Fibroblast of skin of left biceps (primary cell): Measurements from ENCODE around the gene TMEM106C.
"Not testable (repeated sequence)": the region's sequence is repeated elsewhere in the genome, so short reads cannot be mapped to it uniquely, and the experiment has no call there.

ENCODE experiments used
- DNase-seq, 2 experiments: peaks; one replicate each; pipeline ENCODE4 v3.0.0-alpha.2; 2013; ENCODE audit warnings: low read depth in 2 of 2

Gene TMEM106C

DNA sequence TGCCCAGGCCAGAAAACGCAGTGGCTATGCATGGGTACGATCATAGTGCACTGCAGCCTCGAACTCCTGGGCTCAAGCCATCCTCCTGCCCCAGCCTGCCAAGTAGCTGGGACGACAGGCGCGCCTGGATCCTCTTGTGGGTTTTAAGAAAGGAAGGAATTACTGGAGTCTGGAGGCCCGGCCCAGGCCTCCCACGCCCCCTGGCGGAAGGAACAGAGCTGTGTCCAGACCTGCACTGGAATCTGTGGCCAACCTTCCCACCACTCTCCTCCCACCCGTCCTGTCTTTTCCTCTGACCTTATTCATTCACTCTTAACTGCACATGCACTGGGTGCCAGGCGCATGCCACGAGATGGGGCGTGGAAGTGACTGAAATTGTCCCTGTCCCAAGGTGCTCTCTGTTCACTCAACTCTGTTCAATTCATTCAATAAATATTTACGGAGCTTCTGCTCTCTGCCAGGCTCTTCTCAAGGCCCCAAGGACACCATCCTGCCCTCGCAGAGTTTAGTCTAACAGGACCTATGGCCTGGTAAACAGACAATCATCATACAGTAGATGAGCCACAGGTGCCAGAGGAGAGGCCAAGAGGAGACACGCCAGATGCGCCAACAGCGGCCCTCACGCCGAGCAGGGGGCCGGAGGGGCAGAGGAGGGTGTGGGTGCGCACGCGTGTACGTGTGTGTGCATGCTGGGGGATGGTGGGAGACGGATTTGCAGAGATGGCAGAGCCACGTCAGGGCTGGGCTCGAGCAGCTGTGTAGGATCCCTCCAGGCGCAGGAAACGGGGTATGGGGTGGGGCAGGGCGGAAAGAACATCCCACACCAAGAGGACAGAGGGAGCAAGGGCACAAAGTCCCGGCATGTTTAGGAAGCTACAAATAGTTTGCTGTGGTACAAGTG is 13.7 kb upstream of the TMEM106C start:
- DNase-seq = peak; percentile 33 to 47

DNA sequence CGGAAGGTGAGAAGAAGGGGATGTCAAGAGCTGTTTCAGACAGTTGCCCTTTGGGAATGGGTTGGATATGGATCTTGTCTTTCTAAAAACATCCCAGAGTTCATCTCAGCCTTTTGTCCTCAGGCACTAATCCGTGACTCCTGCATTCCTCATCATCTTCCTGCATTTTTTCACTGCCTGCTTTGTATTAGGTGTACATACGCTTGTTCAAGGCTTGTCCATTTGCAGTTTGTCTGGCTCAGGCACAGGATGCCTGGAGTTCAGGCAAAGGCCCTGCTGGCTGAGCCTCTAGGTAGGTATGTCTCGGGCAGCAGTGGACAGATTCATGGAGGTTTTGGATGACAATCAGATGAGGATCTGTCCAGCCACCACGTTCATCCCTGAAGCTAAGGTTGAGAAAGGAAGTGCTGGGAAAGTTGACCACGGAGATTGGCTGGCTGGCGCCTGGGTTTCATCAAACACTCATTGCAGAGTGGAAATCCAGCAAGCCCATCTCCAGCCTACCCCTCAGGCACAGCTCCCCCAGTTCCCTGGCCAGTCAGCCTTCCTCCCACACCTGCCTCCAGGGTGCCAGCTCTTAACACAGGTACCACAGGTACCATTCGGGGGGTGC is 12.4 kb upstream of the TMEM106C start:
- no peak for DNase-seq

DNA sequence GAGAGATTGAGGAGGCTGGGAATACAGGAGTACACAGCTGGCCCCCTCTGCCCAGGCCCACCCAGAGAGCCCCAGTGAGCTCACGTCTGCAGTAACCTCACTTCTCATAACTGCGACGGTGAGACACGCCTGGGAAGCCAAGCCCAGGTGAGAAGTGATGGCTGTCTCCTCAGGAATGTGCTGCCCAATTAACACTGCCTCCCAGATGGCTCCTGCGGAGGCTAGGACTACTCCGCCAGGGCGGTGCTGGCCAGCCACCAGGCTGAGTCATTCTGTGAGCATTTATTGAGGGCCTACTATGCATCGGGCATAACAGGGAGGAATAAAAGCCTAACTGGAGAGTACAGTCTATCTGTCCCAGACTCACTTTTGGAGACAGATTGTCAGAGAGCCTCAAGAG is 9.3 kb upstream of the TMEM106C start:
- no peak for DNase-seq

DNA sequence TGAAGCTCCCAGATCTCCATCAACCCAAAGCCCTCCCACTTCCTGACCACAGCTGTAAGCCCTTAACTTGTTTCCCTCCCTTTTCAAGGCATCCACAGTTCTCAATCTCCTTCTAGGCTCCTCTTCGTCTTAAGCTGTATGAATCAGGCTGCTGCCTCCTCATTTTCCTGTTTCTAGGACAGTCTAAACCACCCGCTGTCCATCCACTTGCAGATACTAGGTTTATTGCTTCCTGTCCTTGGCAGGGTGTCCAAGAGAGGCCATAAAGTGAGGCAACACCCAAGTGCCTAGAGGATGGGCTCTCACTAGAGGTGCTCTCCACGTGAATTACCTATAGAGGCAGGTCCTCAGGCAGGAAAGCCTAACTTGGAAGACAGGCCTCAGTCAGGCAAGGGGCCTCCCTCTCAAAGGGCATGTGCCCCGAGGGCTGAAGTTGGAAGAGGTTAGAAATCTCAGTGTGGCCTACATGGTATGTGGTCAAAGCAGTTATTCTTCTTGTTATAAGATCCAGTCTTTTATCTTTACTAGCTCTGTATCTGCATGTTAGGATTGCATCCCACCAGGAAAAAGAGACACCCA is 8.8 kb upstream of the TMEM106C start:
- DNase-seq = no peak

GRCh38 chr12:47955059-47955458 is 8.3 kb upstream of the TMEM106C start:
- DNase-seq = no peak

DNA sequence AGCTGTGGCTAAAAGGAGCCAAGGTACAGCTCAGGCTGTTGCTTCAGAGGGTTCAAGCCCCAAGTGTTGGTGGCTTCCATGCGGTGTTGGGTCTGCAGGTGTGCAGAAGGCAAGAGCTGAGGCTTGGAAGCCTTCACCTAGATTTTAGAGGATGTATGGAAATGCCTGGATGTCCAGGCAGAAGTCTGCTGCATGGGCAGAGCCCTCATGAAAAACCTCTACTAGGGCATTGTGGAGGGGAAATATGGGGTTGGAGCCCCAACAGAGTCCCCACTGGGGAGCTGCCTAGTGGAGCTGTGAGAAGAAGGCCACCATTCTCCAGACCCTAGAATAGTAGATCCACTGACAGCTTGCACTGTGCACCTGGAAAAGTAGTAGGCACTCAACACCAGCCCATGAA is 5.7 kb upstream of the TMEM106C start:
- DNase-seq = not testable (repeated sequence)

DNA sequence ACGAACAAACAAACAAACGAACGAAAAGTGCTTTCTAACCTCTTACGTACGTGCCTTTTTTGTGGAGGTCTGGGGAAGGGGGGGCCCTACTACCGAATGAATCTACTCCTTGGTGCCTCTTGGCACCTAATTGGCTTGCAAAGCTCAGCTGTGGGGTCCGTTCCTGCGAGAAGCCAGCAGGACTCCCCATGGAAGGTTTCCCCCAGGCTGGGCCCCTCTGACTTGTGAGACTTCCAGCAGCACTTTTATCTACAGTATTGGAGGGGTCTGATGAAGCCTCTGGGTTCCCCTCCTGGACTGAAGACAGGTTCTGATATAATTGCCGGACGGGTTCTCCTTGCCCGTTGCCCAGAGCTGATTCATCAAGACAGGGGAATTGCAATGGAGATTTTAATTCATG is 1.2 kb upstream of the TMEM106C start:
- DNase-seq = no peak

DNA sequence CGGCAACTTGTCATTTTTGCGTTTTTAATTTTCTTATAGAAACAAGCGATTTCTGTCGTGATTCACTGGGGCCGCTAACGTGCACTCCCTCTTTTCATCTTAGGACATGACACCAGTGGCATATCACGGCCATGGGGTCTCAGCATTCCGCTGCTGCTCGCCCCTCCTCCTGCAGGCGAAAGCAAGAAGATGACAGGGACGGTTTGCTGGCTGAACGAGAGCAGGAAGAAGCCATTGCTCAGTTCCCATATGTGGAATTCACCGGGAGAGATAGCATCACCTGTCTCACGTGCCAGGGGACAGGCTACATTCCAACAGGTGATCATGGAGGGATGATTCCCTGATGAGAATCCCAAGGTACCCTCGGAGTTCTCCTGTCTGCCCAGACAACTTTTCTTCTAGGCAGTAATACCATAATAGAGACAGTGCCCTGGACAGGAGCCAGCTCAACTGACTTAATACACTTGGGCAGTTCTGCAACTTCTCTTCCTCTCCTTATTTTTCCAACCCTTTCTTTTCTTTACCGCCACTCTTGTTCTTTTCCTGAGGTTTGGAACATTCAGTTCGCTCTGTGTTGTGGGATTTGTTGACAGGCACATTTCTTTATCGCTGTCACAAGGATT is 821 bp downstream of the TMEM106C start:
- no peak for DNase-seq

GRCh38 chr12:47965581-47965980 is 2.2 kb downstream of the TMEM106C start:
- no peak for DNase-seq

- DNase-seq = peak; percentile 52 to 53
Observed at GRCh38 chr12:47967461-47968321, 4.3 kb downstream of the TMEM106C start.

GRCh38 chr12:47969845-47970244 is 6.4 kb downstream of the TMEM106C start:
- DNase-seq = no peak

- no peak for DNase-seq
Observed at GRCh38 chr12:47970843-47971242, 7.4 kb downstream of the TMEM106C start.

DNA sequence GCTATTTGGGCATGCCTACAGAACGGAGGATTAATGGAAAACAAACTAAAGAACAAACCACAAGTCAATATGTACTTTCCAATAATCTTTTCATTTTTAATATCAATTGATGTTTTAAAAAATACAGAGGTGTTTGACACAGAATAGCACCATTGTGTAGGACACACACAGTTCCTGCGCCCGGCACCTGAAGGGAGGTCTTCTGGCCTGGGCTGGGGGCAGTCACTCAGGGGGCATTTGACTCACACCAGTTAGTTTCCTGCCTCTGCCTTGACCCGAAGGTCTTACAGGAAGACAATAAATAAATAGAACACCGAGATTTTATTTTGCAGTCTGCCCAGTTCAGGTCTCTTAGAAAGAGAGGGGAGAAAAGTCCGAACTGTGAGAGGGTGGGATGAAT is 9.5 kb downstream of the TMEM106C start:
- DNase-seq = no peak

GRCh38 chr12:47973870-47974269 is 10.5 kb downstream of the TMEM106C start:
- DNase-seq = no peak

DNA sequence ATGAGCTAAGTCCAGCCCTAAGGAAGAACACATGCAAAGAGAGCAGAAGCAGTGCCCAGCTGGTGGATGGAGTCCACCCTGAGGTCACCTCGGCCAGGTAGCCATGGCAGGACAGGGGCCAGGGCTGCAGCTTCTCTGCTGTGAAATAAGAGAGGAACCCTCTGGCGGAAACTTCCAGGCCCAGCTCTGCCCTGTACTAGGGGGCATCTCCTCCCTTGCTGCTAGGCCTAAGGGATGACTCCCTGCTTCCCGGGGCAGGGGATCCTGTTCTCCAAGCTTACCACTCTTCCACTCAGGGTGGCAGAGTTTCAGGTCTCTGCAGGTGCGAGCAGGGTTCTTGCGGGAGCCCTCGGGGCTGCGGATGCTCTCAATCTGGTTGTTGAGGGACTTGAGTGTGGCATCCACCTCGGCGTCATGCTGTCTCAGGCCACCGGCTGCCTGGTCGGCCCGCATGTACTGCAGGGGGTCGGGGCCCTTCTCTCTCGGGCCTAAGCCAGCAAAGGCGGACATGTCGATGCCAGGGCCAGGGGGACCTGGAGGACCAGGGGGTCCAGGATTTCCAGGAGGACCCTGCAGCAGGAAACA is 11.7 kb downstream of the TMEM106C start:
- DNase-seq = no peak

GRCh38 chr12:47975816-47976215 is 12.4 kb downstream of the TMEM106C start:
- DNase-seq = no peak

DNA sequence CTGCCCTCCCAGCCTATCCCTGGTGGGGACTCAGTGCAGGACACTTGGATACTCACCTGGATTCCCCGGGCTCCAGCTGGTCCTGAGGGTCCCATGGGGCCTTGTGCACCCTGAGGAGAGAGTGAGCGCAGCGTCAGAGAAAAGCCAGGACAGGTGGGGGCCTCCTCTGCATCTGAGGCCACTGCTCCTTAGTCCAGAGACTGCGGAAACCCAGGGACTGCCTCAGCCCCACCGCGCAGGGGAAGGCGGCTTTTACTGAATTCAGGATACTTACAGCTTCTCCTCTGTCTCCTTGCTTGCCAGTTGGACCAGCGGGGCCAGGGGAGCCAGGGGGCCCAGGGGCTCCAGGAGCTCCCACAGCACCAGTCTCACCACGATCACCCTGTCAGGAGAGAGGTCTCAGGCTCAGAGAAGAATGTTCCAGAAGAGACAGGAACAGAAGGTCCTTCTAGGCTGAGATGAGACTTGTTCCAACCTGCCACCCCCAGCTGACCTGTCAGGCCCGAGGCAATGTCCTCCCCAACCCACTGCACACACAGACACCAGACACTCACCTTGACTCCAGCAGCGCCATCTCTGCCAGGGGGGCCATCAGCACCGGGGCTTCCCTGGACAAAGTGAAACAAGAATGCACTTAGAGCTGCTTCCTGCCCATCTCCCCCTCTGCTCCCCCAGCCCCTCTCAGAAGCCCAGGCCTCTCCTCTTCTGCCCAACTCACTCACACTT is 13.8 kb downstream of the TMEM106C start:
- no peak for DNase-seq

DNA sequence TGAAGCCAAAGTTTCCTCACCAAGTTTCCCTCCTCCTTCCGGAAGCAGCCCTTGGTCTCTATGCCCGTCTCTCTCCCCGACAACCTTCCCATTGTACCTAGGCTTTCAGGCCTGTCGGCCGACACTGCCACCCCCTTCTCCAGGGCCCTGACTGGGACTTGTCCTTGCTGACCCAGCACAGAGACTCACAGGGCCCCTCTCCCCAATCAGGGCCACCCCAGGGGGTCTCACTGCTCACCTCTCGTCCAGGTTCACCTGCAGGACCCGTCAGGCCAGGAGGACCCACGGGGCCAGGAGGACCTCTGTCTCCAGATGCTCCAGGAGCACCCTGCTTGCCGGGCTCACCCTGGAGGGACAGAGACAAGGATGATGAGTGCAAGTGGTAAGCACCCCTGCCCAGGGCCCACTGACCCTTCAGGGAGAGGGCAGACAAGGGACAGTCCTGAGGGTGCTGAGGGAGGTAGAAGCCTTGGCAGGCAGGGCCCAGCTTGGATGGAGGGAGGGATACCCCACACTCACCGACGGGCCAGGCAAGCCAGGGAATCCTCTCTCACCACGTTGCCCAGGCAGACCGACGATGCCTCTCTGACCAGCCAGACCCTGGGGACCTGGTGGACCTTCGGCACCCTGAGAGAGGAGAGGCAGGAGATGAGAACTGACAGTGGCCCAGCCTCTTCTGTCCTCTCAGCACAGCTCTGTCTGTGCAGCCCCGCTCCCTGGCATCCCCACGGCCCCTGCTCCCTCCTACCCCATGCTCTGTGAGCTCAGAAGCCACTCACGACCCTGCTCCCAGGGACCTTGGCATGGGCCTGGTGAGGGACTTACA is 14.6 kb downstream of the TMEM106C start:
- DNase-seq = no peak

GRCh38 chr12:47978598-47978873 is 15.1 kb downstream of the TMEM106C start:
- no peak for DNase-seq

- no peak for DNase-seq
Observed at GRCh38 chr12:47979166-47979565, 15.8 kb downstream of the TMEM106C start.
